HG03139 (cell line): ENCODE results near the gene DNAI2.

ENCODE experiments used
- ATAC-seq: cut with Tn5 transposase; IDR thresholded peaks from one replicate; pipeline ENCODE4 v1.9.1; 2021; ENCODE audit not compliant: unreplicated experiment

DNAI2 gene

GRCh38 chr17:74337834-74338500, 63.9 kb downstream of the DNAI2 start:
- ATAC-seq: no peak

DNA sequence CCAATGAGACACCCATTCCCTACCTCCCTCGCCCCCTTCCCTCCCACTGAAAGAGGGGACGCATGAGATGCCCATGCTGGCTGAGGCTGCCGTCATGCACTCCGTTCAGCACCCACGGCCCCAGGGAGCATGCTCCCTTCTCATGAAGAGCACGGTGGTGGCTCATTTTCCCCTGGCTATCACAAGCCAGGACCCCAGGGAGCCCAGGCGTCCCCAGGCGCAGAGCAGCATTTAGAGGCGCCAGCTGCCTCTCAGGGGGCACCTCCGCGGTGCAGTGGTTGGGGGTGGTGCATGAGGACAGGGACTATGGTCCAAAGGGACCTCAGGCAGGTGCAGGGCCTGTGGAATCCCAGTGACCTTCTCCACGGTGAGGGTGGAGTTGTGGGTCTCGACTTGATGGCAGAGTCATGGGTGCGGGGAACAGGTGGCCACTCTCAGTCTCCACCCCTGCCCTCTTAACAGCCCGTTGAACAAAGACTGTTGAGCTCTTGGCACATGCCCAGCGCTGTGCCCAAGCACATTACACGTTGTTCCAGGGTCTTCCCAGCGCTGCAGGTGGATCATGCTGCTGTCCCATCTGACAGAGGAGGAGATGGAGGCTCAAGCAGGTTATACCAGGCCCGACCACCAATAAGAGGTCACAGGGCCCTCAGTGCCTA, 65.6 kb downstream of the DNAI2 start:
- ATAC-seq: no peak

DNA sequence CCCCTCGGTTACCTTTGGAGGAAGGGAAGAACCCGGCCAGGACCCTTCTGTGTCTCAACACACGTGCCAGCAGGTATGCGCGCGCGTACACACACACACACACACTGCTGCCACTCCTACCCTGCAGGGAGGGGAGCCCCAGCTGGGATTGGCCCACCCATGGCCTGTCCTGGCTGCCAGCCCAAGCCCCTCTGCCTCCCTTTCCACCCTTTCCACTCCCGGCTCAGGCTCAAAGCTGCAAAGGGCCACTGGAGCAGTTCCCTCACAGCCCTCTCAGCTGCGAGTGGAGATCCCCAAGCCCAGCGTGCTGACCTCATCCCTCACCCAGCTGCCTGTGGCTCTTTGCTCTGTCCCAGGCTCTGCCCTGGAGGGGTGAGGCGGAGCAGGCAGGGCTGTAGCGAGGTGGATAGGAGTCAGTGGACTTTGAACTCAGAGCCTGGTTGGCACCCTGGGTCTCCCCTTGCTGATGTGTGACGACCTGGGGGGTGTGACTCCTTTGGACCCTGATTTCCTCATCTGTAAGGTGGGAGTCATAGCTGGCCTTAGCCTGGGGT, 66.5 kb downstream of the DNAI2 start:
- no peak for ATAC-seq

GRCh38 chr17:74342224-74342623, 68.2 kb downstream of the DNAI2 start:
- ATAC-seq: no peak

DNA sequence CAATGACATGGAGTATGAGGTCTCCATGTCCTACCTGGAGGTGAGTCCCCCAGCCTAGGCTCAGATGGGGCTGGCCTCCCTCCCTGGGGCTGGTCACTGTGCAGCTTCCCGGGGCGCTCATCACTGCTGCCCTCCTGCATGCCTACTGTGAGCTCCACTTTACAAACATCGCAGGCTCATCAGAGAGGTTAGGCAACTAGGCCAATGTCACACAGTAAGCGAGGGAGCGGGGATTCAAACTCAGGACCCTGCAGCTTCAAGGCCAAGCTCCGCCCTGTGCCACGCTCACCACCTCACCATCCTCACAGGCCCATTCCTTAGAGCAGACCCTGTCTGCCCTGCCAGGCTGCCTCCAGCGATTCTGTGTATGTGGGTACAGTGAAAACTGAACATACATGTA, 69.1 kb downstream of the DNAI2 start:
- no peak for ATAC-seq

- no peak for ATAC-seq
Observed at GRCh38 chr17:74343526-74344284, 69.7 kb downstream of the DNAI2 start.

- no peak for ATAC-seq
Observed at GRCh38 chr17:74344658-74345057, 70.6 kb downstream of the DNAI2 start.

DNA sequence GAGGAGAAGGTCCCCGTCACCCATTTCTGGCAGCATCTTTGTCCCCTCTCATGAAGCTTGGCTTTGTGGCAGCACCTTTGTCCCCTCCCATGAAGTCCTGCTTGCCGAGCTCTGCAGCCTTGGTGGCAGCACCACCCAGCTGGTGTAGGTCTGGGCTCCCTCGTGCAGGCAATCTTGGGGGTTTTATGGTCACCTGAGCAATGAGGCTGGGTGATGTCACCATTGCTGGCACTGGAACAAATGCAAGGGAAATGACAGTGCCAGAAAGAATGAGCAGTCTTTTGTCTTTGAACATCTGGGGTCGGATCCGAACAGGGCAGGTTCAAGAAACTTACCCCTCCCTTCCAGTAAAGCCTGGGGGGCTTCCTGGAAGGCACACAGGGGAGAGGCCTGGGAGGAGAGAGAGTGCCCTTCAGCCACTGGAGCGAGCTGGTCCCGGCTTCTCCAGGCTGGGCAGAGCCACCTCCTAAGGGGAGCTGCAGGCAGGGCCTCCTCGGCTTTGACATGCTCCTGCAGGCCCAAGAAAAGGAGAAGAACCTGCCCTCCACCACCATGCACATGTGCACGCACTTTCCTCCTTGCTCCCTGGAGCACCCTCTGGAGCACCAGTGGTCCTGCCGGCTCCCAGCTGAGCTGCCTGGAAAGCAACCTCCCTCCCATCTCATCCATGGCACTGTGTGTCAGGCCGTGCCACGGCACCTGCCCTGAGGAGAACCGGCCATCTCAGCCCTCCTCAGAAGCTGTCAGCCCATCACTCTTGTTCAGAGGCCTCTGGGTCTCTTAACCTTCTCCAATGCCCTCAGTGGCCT, 71.6 kb downstream of the DNAI2 start:
- ATAC-seq: no peak

GRCh38 chr17:74347646-74348045, 73.6 kb downstream of the DNAI2 start:
- no peak for ATAC-seq

GRCh38 chr17:74349120-74349519, 75.1 kb downstream of the DNAI2 start:
- no peak for ATAC-seq

DNA sequence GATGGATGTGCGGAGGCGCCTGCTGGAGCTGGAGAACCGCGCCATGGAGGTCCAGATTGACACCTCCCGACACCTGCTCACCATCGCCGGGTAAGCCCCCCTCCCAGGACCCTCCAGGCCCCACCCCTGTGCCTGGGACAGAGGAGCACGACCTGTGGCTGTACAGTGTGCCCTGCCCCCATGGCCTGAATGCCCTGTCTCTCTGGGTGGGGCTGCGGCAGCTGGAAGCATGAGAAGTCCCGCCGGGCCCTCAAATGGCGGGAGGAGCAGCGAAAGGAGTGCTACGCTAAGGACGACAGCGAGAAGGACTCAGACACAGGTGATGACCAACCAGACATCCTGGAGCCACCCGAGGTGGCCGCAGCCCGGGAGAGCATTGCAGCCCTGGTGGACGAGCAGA, 76.5 kb downstream of the DNAI2 start:
- no peak for ATAC-seq

DNA sequence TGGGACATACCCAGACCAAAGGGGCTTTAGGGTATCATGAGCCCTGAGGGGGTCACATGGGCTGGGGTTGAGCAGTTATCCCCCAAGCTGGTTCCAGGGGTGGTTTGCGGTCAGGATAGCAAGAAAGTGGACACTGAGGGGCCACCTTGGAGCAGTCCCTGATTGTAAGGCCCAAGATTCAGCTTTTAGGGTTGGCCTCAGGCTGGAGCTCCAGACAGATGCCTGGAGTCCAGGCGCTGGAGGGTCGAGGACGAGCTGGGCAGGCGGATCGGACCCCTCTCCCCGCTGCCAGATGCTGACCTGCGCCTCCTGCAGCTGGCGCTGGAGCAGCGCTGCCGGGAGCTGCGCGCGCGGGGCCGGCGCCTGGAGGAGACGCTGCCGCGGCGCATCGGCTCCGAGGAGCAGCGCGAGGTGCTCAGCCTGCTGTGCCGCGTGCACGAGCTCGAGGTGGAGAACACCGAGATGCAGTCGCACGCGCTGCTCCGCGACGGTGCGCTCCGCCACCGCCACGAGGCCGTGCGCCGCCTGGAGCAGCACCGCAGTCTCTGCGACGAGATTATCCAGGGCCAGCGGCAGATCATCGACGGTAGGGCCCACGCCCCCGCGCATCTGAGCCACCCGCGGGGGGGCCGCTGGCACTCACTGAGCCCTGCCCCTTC, 77.6 kb downstream of the DNAI2 start:
- no peak for ATAC-seq

- no peak for ATAC-seq
Observed at GRCh38 chr17:74353446-74354060, 79.5 kb downstream of the DNAI2 start.

GRCh38 chr17:74354123-74354522, 80.1 kb downstream of the DNAI2 start:
- no peak for ATAC-seq

DNA sequence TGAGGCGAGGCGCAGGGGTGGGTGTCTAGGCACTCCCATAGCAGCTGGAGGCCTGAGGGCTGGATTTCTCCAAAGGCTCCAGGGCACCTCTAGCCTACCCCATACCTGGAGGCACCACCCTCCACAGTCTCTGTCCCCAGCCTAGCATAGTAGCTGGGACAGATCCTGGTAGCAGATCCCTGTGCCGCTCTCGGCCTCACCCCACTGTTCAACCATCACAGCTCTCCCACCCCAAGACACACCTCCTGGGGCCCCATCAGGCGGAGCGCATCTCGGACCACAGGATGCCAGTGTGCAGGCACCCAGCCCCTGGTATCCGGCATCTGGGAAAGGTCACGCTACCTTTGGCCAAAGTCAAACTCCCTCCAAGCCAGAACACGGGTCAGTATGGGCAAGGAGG, 80.5 kb downstream of the DNAI2 start:
- no peak for ATAC-seq

DNA sequence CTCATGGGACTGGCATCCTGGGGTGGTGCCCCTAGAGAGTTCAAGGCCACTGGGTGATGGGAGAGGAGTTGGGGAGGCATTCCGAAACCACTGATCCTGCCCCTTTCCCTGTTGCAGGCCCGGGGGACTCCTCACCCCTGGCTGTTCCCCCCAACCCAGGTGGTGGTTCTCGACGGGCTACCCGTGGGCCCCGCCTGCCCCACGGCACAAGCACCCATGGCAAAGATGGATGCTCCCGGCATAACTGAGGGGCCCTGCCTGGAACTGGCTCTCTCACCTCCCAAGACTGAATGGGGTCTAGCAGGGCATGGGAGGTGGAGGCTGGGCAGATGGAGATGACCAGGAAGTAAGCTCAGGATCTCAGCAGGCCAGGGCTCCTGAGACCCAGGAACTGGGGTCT, 81.0 kb downstream of the DNAI2 start:
- ATAC-seq: no peak

DNA sequence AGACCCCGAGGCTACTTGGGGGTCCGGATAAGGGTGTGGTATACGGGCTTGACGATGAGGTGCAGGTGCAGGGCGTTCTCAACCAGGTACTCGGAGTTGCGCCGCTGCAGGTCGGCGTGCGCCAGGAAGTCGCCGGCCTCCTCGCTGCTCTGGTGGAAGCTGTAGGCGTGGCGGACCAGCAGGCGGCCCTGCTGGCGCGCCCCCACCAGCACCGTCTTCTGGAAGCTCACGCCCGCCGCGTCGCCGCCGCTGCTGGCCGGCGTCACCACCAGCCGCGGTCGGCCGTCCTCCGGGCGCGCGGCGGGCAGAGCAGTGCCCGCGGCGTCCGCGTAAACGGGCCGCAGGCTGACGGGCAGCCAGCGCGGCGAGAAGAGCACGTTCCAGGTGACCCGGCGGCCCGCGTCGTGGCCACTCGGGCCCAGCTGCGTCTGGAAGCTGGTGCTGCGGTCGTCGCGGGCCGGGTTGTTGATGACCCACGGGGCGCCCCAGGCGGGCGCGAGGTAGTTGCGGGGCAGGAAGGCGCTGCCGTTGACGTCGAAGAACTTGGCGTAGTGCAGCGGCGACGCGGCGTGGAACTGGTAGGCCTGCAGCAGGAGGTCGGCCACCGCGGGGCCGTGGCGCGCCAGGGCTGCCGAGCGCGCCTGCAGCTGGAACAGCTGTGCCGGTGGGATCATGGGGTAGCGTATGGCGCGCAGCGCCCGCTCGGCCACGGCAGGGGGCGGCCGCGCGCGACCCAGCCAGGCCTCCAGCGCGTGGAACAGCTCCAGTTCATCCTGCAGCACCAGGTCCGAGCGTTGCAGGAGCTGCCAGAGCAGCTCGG, 82.8 kb downstream of the DNAI2 start:
- ATAC-seq: no peak

DNA sequence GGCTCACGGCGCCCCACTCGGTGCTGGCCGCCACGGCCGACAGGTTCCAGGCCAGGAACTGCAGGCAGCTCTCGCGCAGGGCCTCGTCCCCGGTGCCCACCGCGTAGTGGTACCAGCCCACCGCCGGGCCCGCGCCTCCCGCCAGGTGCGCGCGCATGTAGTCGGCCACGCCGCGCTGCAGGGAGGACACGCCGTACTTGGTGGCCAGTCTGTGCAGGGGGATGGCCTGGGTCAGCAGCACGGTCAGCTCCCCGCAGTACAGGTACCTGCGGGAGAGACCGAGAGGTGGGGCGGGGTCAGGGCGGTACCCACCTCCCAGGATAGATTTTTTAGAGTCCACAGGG, 83.4 kb downstream of the DNAI2 start:
- no peak for ATAC-seq

- ATAC-seq: no peak
Observed at GRCh38 chr17:74358697-74359096, 84.7 kb downstream of the DNAI2 start.
